B cell (primary cell): Measurements from ENCODE around the gene TEX28.
"Not testable (repeated sequence)": the region's sequence is repeated elsewhere in the genome, so short reads cannot be mapped to it uniquely, and the experiment has no call there.

Experiments
- EZH2 ChIP-seq: IDR thresholded peaks from 2 replicates; pipeline ENCODE4 v1.6.1; 2012; ENCODE audit warnings: borderline replicate concordance, low read depth, mild to moderate bottlenecking, moderate library complexity, low read length; ENCODE audit not compliant: insufficient read depth, poor library complexity, severe bottlenecking
- TF ChIP-seq, protein P1 (sequence below): fragments of 200-600 bp; IDR thresholded peaks from one replicate; pipeline ENCODE4 v1.8.0; 2022; ENCODE audit warnings: antibody characterized with exemption, mild to moderate bottlenecking

DNA sequence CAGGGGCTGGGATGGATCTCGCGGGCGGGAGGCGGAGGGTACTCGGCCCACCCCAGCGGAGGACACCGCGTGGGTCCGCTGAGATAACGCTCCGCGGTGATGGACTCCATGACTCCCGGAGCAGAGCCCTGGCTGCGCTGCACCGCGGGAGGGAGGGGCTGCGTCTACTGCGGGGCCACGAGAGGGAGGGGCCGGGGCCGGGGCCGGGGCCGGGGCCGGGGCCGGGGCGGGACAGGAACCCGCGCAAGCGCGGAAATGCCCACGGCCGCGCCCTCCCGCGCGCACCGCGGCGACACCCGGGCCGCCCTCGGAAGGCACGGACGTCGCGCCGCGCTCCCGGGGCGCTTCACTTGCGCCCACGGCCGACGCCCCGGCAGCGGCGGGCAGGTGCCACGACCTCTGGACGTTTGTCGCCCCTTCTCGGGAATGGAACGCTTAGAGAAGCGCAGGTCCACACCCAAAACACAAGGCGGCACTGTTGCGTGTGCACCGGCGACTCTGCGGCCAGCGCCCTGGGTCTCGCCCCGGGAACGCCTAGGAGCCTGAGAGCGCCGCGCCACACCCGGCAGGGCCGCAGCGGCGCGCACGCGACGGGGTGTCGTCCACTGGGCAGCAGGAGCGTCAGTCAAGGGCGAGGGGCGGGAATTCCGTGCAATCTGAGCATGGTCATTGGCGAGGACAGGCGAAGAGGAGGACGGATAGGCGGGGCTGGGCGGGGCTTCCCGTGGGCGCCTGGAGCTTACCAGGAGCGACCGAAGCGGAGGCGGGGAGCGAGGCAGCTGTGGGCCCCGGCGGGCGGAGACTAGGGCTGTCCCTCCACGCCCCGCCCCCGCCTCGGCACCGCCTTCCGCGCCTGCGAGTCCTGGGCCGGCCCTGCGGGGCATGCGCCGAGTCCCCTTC lies 46.7 kb upstream of the TEX28 start:
- TF ChIP-seq, protein P1, sequence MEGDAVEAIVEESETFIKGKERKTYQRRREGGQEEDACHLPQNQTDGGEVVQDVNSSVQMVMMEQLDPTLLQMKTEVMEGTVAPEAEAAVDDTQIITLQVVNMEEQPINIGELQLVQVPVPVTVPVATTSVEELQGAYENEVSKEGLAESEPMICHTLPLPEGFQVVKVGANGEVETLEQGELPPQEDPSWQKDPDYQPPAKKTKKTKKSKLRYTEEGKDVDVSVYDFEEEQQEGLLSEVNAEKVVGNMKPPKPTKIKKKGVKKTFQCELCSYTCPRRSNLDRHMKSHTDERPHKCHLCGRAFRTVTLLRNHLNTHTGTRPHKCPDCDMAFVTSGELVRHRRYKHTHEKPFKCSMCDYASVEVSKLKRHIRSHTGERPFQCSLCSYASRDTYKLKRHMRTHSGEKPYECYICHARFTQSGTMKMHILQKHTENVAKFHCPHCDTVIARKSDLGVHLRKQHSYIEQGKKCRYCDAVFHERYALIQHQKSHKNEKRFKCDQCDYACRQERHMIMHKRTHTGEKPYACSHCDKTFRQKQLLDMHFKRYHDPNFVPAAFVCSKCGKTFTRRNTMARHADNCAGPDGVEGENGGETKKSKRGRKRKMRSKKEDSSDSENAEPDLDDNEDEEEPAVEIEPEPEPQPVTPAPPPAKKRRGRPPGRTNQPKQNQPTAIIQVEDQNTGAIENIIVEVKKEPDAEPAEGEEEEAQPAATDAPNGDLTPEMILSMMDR: not testable (repeated sequence)
- not testable (repeated sequence) for TF ChIP-seq EZH2
